A673 (cell line): ENCODE results near the gene CPXM2.

Experiments used
- CTCF ChIP-seq: fragments of 300-800, 200-600 bp; sonication (generic); conservative IDR thresholded peaks from 2 replicates; pipeline ENCODE4 v1.5.1; 2017; ENCODE audit warnings: low read depth, mild to moderate bottlenecking, antibody characterized with exemption, low read length, moderate library complexity, mixed read lengths
- EZH2 ChIP-seq: fragments of 200-600 bp; sonication (generic); IDR thresholded peaks from 2 replicates; pipeline ENCODE4 v1.6.1; 2017; ENCODE audit warnings: borderline replicate concordance, low read depth, mild to moderate bottlenecking, mixed read lengths, antibody characterized with exemption, low read length; ENCODE audit not compliant: poor library complexity, severe bottlenecking

GRCh38 chr10:123859653-123860050 is 32.0 kb downstream of the CPXM2 start:
- TF ChIP-seq CTCF: no peak
- TF ChIP-seq EZH2: no peak
